HepG2 (cell line): ENCODE results near the gene FAM221B. TPM values are rescaled to one million over a fixed set of nuclear protein-coding genes. Genes with fewer than 3 reads are reported as not detected.

Source experiments
- ARID3A ChIP-seq: IDR thresholded peaks from 2 replicates; pipeline ENCODE4 v1.6.1; 2012; ENCODE audit warnings: low read depth, low read length, improper control_type of control experiment
- GABPB1 ChIP-seq: IDR thresholded peaks from 2 replicates; pipeline ENCODE4 v1.6.1; 2016; ENCODE audit warnings: mild to moderate bottlenecking, missing genetic modification reagents, moderate library complexity, missing compliant biosample characterization
- HINFP ChIP-seq: sonication (generic); formaldehyde crosslinking; IDR thresholded peaks from 2 replicates; pipeline ENCODE4 v1.4.0; 2020; ENCODE audit warnings: low read depth, mild to moderate bottlenecking, missing genetic modification reagents
- HMG20A ChIP-seq: IDR thresholded peaks from 2 replicates; pipeline ENCODE4 v1.6.1; 2016; ENCODE audit warnings: borderline replicate concordance
- HMGXB4 ChIP-seq, 2 experiments: sonication (generic) in 1 of 2; formaldehyde crosslinking in 1 of 2; IDR thresholded peaks; 2 replicates each; pipeline versions ENCODE4 v1.4.0 to v1.6.1; 2018 to 2020; ENCODE audit warnings: missing genetic modification reagents in 2 of 2, borderline replicate concordance in 1 of 2, low read depth in 1 of 2, mild to moderate bottlenecking in 1 of 2, missing biosample characterization in 1 of 2
- IKZF4 ChIP-seq: sonication (generic); formaldehyde crosslinking; IDR thresholded peaks from 2 replicates; pipeline ENCODE4 v1.5.1; 2020; ENCODE audit warnings: borderline replicate concordance, mild to moderate bottlenecking, low read depth, missing genetic modification reagents; ENCODE audit errors: not compliant biosample characterization
- MTF1 ChIP-seq: sonication (generic); formaldehyde crosslinking; IDR thresholded peaks from 2 replicates; pipeline ENCODE4 v1.5.0; 2020; ENCODE audit warnings: missing genetic modification reagents
- MTF2 ChIP-seq: sonication (generic); formaldehyde crosslinking; IDR thresholded peaks from 2 replicates; pipeline ENCODE4 v1.5.0; 2020; ENCODE audit warnings: missing genetic modification reagents, borderline replicate concordance
- NFKBIZ ChIP-seq: IDR thresholded peaks from 2 replicates; pipeline ENCODE4 v1.6.1; 2018; ENCODE audit warnings: missing genetic modification reagents, missing compliant biosample characterization
- NFYB ChIP-seq: sonication (generic); formaldehyde crosslinking; IDR thresholded peaks from 2 replicates; pipeline ENCODE4 v1.4.0; 2020; ENCODE audit warnings: missing genetic modification reagents
- NR0B2 ChIP-seq: sonication (generic); formaldehyde crosslinking; IDR thresholded peaks from 2 replicates; pipeline ENCODE4 v1.4.0; 2020; ENCODE audit warnings: mild to moderate bottlenecking, missing genetic modification reagents
- PCBP1 ChIP-seq: fragments of 200-400 bp; formaldehyde crosslinking; IDR thresholded peaks from 2 replicates; pipeline ENCODE4 v1.6.1; 2017; ENCODE audit warnings: mild to moderate bottlenecking, low read depth, low read length, borderline replicate concordance
- RBM39 ChIP-seq: fragments of 200-400 bp; formaldehyde crosslinking; IDR thresholded peaks from one replicate; pipeline ENCODE4 v1.6.1; 2018; ENCODE audit warnings: antibody characterized with exemption, mild to moderate bottlenecking, low read depth, low read length; ENCODE audit not compliant: poor library complexity, severe bottlenecking
- SIX1 ChIP-seq: sonication (generic); formaldehyde crosslinking; IDR thresholded peaks from 2 replicates; pipeline ENCODE4 v1.4.0; 2020; ENCODE audit warnings: missing genetic modification reagents, borderline replicate concordance
- SMAD1 ChIP-seq: sonication (generic); formaldehyde crosslinking; IDR thresholded peaks from 2 replicates; pipeline ENCODE4 v1.4.0; 2020; ENCODE audit warnings: missing genetic modification reagents, low read depth, mild to moderate bottlenecking, borderline replicate concordance
- TOPORS ChIP-seq: sonication (generic); formaldehyde crosslinking; IDR thresholded peaks from 2 replicates; pipeline ENCODE4 v1.8.0; 2023; ENCODE audit warnings: mild to moderate bottlenecking, missing genetic modification reagents
- ZKSCAN5 ChIP-seq: sonication (generic); formaldehyde crosslinking; IDR thresholded peaks from 2 replicates; pipeline ENCODE4 v1.5.1; 2020; ENCODE audit warnings: mild to moderate bottlenecking, missing genetic modification reagents
- ZNF251 ChIP-seq: sonication (generic); formaldehyde crosslinking; IDR thresholded peaks from 2 replicates; pipeline ENCODE4 v1.9.0; 2021; ENCODE audit warnings: mild to moderate bottlenecking, missing genetic modification reagents
- ZNF30 ChIP-seq: sonication (generic); formaldehyde crosslinking; IDR thresholded peaks from 2 replicates; pipeline ENCODE4 v1.5.0; 2020; ENCODE audit warnings: mild to moderate bottlenecking, missing genetic modification reagents
- ZNF430 ChIP-seq: sonication (generic); formaldehyde crosslinking; IDR thresholded peaks from 2 replicates; pipeline ENCODE4 v1.9.0; 2021; ENCODE audit warnings: mild to moderate bottlenecking, missing genetic modification reagents
- ZNF616 ChIP-seq: sonication (generic); formaldehyde crosslinking; IDR thresholded peaks from 2 replicates; pipeline ENCODE4 v1.5.0; 2020; ENCODE audit warnings: low read depth, mild to moderate bottlenecking, missing genetic modification reagents
- ZNF7 ChIP-seq: IDR thresholded peaks from 2 replicates; pipeline ENCODE4 v1.6.1; 2016; ENCODE audit warnings: missing biosample characterization, missing genetic modification reagents
- polyA plus RNA-seq, 8 experiments: library from polyadenylated mRNA; depleted of rRNA in 3 of 8; stranded (reverse) in 7 of 8; unstranded in 1 of 8; fragments of >200 nt; fragmentation: Illumina TruSeq in 4 of 8; extraction: Trizol in 4 of 8; gene quantifications; 2 replicates each; pipeline versions ENCODE4 v1.2.1 to v1.2.3, GENCODE V29; 2011 to 2016; ENCODE audit warnings: low read depth in 4 of 8, missing spikeins in 1 of 8, mixed read lengths in 1 of 8; ENCODE audit not compliant: insufficient read depth in 1 of 8
- total RNA-seq, 5 experiments: library from RNA; depleted of rRNA; stranded (reverse); fragments of >200 nt; fragmentation: Illumina TruSeq; extraction: Trizol; gene quantifications; 2 replicates each; pipeline ENCODE4 v1.2.3, GENCODE V29; 2016; ENCODE audit warnings: low read depth in 1 of 5

The FAM221B gene
- total and polyA plus RNA-seq, 2 of the 13 experiments (the other 11 are each of a cell fraction or from before 2014, with no cell fraction given): not detected

GRCh38 chr9:35812025-35812602, 16.4 kb downstream of the FAM221B start, which contains the start of gene SPAG8 (continued):
- no peak for TF ChIP-seq ARID3A
- TF ChIP-seq HINFP (CRISPR knock-in tag): peak; percentile 91
- TF ChIP-seq TOPORS (CRISPR knock-in tag): 0 out of 2 replicates have a peak, but pooled peaks have one; percentile 35
- no peak for TF ChIP-seq RBM39
- TF ChIP-seq ZKSCAN5 (CRISPR knock-in tag): no peak
- TF ChIP-seq ZNF616 (CRISPR knock-in tag): no peak
- no peak for TF ChIP-seq PCBP1
- no peak for TF ChIP-seq ZNF7
- TF ChIP-seq HMG20A: no peak
- TF ChIP-seq MTF1: no peak
- TF ChIP-seq SMAD1 (CRISPR knock-in tag): no peak
- peak; percentile 97 for TF ChIP-seq GABPB1 (CRISPR knock-in tag)
- TF ChIP-seq NR0B2 (CRISPR knock-in tag): no peak
- TF ChIP-seq NFKBIZ (CRISPR knock-in tag): peak; percentile 71
- TF ChIP-seq SIX1 (CRISPR knock-in tag): no peak
- no peak for TF ChIP-seq ZNF30 (CRISPR knock-in tag)
- TF ChIP-seq ZNF251 (CRISPR knock-in tag): 0 out of 2 replicates have a peak, but pooled peaks have one; percentile 29
- TF ChIP-seq IKZF4 (CRISPR knock-in tag): no peak
- peak; percentile 47; the same call in 1 of the 2 replicates for TF ChIP-seq ZNF430 (CRISPR knock-in tag)
- no peak for TF ChIP-seq MTF2
- peak in 1 of 2 experiments; percentile 63; a peak in 2 of 4 replicates for TF ChIP-seq HMGXB4 (CRISPR knock-in tag; IDR thresholded peaks at IDR 0.05; ENCODE audit: borderline replicate concordance in 1 of 2, low read depth in 1 of 2)
- TF ChIP-seq NFYB: no peak
